Mesenteric fat pad (tissue), 1 donor: ENCODE measurements around the gene MTHFD1. TPM values are rescaled to one million over a fixed set of nuclear protein-coding genes. Genes with fewer than 3 reads are reported as not detected.

ENCODE experiments used
- DNase-seq: peaks from one replicate; pipeline ENCODE4 v3.0.0-alpha.2; 2020; ENCODE audit warnings: low spot score
- total RNA-seq: library from RNA; stranded (reverse); fragmentation: NEBNext Ultra II Directional; extraction: Animal tissue kit (Norgen Biotek cat#: 25700); gene quantifications from one replicate; pipeline ENCODE4 v1.2.1, GENCODE V29; 2021
- donor health status: DM: yes; HTN: yes; CAD: no.

MTHFD1 gene
- total RNA-seq, 1 donor from 2014 or later: 161 TPM

DNA sequence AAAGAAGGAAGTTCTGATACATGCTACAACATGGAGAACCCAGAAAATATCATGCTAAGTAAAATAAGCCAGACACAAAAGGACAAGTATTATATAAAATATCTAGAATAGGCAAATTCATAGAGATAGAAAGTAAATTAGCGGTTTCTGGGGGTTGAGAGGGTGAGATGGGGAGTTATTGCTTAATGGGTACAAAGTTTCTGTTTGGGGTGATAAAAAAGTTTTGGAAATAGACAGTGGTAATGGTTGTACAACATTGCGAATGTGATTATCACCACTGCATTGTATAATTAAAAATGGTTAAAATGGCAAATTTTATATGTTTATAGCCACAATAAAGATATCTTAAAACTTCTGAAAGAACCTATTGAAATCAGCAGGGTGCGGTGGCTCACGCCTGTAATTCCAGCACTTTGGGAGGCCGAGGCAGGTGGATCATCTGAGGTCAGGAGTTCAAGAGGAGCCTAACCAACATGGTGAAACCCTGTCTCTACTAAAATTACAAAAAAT is 100.5 kb downstream of the MTHFD1 start:
- DNase-seq: no peak

DNA sequence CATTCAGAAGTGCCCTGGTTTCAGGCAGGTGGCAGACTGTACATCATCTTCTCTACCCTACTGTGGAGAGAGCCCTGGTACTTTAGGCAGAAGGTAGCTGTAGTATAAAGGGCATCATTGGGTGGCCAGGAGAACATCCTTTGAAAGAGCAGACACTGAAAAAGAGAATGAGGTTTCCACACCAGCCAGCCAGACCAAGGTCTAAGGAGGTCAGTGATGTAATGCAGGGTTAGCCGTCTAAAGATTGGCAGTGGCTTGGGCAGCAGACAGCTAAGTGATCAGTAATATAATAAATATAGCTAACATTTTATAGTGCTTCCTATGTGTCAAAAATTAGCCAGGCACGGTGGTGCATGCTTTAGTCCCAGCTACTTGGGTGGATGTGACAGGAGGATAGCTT is 103.5 kb downstream of the MTHFD1 start:
- DNase-seq: no peak

DNA sequence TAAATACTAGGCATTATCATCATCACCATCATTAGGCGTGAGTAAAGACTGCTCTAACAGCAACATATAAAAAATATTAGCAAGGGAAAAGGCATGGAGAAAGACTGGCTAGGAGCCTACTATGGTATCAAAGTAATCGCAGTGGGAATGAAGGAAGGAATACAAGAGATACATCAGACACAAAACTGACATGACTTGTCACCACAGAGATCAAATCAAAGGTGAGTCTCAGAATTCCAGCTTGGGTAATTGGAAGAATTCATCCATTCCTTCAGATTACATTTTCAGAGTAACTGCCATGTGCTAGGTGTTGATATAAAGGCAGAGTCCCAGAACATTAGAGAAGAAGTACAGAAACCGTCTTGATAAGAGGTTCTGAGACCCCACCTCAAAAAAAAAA is 105.3 kb downstream of the MTHFD1 start:
- DNase-seq: no peak

DNA sequence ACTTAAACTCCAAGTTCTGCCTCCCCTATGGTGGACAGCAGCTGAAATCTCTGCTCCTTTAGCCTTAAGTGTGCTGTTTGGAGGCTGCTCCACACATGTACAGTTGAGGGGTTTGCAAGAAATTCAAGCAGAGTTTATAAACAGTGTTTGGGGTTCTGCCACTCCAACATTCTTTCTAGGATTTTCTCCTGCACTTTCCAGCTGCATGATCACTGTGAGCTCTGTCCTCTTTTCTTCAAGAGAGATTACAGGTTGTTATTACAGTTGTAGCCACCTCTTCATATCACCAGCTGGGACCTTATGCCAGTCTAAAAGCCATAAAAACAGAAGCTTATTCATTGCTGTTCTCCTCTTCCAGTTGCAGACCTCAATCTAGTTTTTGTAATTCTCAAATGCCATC is 107.1 kb downstream of the MTHFD1 start:
- no peak for DNase-seq

DNA sequence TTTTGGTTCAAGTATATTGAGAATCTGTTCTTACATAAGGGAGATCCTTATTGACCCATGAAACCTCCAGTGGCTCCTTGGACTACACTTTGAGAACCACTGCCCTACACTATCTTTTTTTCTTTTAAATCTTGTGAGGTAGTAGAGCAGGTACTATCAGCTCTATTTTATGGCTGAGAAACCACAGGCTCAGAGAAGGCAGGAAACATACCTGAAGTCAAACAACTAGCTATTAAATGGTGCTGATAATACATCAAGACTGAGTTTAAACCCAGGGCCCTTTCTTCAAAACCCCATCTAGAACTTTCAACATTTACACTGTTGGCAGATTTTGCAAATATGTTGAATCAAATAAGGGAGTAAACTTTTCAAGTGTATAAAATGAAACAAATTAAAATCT is 108.6 kb downstream of the MTHFD1 start:
- no peak for DNase-seq

DNA sequence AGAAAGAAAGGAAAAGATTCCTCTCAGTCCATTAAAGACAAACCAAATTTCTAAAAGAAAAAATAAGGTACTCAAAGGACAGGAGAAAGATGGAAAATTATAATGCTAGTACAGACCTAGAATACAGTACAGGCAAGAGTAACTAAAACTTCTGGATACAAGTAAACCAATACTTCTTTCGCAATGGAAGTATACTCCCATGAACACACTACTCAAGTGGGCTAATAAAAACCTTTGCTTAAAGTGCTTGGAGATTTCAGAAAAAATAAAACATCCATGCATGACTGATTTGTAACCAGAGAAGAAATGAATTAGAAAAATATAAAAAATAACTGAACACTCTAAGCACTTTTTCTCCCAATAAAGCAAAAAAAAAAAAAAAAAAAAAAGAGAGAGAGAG is 111.9 kb downstream of the MTHFD1 start:
- DNase-seq: no peak

DNA sequence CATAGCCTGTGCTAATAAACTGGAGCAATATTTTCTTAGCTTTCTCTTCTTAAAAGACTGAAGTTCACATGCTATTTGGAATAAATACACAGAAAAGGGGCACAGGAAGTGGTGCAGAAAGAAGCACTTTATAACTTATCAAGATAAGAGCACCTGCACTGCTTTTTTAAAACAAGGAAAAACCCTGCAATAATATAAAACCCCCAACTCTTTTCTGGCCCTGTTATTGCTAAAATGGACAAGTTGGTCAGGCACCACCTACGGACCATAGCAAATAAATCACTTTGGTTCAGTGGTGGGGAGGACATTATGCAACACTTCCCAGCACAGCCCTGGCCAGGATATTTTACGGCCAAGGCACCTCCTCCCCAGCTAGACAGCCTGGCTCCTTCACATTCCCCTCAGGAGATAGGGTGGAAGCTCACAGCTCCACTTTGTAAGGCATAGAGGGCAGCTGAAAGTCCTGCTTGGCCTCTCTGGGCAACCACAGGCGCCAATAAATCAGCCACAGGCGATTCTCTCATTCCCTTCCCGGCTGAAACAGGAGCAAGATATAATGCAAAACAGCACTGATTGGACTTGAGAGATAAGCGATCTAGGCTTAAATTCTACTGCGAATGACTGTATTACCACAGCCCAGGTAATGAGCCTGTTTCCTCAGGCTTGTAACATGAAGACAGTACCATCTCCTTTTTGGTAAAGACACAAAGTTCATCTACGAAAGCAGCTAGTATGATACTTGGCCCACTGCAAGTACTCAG is 113.4 kb downstream of the MTHFD1 start:
- no peak for DNase-seq

DNA sequence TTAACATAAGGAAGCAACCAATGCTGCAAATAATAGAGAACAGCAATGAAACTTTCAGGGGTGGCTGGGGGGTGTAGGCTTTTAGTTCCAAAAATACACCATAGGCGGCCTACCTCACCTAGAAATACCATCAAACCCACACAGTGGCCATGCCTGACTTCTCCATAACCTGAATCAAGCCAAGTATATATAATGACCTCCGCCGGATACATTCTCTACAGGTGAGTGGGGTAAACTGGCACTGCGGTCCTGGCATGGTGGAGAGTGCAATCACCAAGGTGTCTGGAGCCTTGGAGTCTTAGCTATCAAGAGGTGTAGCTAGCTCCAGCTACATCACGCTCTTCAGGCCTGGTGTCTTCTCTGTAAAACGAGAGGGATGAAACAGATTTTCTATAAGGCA is 114.3 kb downstream of the MTHFD1 start:
- no peak for DNase-seq

DNA sequence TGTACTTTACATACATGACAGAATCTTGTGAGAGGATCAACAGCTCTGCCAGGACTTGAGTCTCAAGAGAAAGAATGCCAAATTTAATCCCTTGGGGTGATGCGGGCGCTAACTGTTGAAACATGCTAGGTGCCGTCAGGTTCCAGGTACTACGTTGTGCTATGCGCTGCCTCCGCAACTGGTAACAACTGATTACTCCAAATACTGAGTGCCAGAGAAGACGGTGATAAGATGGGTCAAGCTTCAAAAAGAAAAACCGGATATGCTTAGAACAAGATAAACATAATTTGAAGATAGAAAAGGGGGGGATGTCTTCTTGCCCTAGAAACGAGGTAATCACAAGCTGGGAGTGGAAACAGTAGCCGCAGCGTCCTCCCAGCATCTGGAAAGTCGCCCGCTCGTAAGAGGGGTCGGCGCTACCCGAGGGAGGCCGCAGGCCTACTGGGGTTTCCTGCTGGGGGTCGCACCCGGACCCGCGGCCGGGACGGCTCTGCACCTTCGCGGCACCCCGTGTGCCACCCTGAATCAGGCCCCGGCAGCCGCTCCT is 114.8 kb downstream of the MTHFD1 start:
- DNase-seq: no peak

DNA sequence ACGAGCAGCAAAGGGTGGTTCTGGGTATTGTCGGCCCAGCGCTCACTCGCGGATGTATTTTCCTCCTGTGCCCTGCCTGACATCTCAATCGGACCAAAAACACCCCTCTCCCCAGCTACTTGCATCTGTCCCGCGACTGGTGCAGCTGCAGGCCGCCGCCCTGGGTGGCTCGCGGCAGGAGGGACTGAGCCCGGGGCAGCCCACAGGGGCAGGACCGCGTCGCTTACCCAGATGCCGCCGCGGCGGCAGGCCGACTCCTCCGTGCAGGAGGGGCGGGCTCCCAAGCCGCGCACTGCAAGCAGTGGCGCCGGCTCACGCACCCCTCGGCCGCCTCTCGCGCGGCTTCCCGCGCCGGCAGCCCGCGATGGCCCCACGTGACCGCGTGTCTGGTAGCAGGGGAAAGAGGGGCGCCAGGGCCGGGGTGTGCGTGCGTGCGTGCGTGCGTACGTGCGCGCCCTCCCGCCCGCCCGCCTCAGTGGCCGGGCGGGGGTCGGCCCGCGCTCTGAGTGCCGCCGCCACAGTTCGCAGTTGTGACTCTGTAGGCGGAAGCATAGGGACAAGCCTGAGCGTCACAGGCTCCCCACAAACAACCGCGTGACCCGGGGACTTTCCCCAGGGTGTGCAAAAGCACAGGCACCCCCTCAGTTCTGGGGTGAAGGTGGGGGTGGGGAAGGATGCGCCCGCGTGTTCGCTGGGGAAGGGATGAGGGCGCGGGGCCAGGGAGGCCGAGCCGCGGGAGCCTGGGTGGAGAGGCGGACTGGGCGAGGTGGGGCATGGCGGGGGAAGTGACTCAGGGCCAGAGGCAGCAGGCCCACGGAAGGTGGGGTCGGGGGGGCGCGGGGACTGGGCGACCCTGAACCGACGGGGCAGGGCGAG is 115.5 kb downstream of the MTHFD1 start, which contains the start of gene ZBTB25:
ZBTB25 (minus strand) TSS at position 405 of the 876 bp plus-strand sequence. CDS start 13,305 bp downstream, outside the sequence.
- DNase-seq: peak; percentile 97

DNA sequence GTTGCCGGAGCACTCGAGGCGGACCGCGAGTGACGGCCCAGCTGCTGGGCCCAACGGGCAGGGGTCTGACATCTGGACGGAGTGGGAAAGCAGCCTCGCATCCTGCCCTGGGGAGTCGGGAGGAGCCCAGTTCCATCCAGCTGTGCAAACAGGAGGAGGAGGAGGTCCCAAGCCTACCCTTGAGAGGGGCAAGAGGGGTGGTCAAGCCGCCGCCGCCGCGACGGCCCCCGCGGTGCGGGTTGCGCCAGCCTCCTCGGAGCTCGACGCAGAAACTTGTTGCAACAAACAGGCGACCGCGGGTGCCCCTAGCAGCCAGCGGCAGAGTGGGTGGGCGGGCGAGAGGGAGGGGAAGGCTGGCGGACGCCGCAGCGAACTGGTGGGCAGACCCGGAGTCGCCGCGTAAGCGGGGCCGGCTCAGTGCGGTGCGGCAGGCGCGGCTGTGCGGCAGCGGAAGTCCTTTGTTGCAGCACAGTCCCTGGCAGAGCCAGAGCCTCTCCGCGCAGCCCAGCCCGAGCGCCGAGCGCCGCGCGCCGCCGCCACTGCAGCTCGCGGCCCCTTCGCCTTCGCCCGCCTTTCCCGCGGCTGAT is 116.2 kb downstream of the MTHFD1 start, which contains the start of gene ZBTB1:
ZBTB1 (plus strand) TSS at position 461 of the 587 bp plus-strand sequence. CDS start 16,735 bp downstream, outside the sequence.
- DNase-seq: peak; percentile 95

DNA sequence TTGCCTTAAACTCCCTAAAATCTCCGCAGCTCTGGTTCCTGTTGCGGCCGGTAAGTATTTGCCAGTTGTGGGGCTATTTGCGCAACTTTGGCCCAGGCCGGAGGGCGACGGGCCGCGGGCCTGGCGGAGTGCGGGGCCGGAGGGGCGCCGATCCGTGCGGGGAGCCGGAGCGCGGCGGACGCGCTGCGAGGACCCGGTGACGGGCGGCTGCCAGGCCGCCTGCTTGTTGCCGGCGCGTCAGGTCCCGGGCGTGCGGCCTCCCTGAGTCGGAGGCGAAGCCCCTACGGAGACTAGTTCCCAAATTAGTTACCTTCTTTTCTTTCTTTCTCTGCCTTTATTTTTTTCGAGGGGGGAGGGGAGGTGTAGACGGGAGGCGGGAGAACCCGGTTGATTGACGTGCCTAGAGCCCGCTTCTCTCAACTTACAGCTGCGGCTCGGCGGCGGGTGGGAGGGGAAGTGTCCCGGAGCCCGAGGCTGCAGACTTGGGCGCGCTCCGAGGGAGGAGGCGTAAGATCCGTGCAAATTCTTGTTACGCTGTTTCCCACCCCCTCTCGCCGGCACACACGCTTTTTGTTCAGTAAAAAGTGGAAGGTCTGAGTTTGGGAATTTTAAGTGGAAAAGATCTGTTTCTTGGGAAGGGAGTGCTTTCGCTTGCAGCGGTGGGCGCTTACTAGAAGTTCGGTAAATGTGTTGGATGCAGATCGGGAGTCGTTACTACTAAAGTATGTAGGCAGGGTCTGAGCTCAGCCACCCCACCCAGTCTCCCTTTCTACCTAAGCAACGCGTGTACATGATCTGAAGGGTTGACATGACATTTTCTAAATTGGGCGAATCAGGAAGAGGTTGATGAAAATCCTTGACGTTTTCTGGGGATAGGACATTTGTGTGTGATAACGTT is 117.0 kb downstream of the MTHFD1 start:
- DNase-seq: peak; percentile 91

DNA sequence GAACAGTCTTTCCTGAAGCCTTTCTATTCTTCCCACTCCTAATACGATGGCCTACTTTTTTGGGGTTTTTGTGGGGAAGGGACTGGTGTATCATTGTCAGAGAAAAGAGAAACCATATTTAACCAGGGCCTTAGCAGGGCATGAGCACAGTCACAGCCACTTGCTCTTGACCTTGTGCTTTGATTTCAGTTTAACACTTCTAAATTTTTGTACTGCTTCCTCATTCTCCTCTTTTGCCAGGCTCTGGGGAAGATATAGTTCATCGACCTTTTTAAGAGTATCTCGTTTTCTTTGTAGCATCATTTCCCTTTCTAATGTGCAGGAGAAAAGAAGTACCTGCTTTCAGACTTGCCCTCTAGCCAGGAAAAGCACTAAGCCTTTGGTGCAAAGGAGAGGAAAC is 118.6 kb downstream of the MTHFD1 start:
- DNase-seq: no peak

DNA sequence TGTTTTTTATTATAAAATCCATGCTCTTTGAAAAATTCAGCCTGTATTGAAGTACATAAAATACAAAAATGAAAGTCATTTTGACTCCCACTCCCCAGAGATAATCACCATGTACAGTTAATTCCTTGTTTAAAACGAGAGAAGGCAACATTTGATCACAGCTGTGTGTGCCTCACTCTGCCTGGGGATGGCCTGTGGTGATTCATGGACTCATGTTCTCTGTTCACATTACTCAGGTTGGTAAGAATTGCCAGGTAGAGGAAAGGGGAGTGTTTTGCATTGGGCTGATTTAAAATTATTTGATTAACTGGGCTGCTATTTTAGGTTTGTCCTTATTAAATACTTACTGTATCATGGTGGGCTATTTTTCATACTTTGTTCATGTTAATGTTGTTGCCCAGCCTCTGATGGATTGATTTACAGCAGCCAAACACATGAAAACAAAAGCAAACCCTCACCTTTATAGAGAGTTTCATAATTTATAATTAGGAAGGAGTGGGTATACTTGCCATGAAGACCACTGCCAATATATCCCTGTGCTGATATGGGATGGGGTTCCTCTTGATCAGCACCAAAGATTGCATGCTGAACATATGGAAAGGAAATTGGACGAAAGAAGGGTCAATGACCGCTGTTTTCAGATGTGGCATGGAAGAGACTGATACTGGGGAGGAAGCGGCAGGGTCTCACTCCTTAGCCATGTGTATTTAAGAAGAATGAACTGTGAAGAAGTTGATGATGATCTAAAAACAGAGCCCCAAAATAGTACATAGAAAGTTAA is 119.4 kb downstream of the MTHFD1 start:
- DNase-seq: no peak

DNA sequence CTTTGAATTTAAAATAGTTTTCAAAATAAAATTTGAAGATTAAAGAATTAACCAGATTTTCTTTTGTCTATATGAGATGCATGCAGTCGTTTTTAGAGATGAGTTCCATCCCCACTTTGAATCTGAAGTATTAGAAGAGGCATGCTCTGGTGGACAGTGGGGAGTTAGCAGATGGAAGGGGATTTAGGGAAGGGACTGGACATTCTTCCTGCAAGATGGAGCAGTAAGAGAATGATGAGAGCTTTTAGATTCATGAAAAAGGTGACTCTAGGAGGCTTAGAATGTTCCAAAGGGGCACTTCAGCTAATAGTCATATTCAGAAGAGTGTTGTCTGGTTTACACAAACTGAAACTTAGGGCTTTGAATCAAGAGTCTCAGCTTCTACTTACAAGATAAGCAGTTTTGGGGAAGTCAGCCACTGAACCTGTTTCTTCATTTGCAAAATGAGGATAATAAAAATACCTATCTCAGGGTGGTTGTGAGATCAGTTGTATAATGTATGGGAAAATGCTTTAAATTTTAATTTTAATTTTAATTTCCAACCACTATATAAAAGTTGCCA is 120.1 kb downstream of the MTHFD1 start:
- no peak for DNase-seq

DNA sequence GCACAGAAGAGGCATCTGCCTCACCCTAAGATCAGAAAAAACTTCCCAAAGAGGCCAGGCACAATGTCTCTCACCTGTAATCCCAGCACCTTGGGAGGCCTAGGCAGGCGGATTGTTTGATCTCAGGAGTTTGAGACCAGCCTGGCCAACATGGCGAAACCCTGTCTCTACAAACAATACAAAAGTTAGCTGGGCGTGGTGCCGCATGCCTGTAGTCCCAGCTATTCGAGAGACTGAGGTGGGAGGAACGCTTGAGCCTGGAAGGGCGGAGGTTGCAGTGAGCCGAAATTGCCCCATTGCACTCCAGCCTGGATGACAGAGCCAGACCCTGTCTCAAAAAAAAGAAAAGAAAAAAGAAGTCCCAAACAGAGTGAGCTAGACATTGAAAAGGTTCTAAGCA is 120.9 kb downstream of the MTHFD1 start:
- no peak for DNase-seq
